ENCODE data around the gene KRT82.

KRT82 gene

DNA sequence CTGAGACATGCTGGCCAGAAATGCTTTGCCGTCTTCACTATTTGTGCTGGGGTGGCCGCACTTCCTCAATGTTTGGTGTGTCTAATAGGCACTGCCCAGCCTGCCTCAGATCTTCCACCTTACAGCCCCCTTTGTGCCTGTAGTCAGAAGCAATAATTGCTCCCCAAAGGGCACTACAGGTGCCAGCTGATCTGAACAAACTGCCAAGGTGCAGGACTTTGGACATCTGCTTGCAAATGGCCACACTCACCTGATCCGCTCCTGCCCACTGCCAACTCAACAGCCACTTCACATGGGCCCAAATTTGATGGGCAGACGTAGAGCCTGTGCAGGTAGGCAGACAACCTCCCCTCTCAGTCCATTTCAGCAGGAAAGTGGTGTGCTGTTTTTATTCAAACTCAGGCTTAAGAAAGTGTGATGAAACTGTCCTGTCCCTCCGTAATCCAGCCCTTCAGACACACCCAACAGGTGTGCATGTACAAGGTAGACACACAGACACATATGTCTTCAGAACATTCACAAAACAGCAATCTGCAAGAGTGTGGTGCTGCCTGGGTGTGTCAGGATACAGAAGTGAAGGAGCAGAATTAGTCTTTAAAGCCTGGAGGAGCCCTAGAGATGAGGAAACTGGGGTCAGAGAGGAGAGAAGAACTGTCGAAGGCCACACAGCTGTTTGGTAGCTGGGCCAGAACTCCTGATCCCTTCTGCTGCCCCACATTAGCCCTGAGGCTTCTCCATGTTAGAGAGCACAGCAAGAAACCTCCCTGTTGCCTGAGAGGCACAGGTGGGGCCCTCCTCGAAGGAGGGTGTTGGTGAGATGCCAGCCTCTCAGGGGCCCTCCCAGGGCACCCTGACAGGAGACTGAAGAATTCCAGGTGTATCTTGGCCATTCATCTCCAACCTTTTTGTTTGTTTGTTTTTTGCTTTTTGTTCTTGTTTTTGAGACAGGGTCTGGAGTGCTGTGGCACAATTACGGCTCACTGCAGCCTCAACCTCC is 32.5 kb upstream of the KRT82 start:
- Mint-ChIP-seq H3K4me1 (no peaks in the 10 kb centered on the region), H3K4me3 (no peak overlapping the region), H3K27me3 (peaks cover 34% of the 10 kb centered on the region), H3K27ac (no peak overlapping the region), H3K9me3 (no peaks in the 10 kb centered on the region)
- DNase-seq (no peak), ATAC-seq (no peak)

DNA sequence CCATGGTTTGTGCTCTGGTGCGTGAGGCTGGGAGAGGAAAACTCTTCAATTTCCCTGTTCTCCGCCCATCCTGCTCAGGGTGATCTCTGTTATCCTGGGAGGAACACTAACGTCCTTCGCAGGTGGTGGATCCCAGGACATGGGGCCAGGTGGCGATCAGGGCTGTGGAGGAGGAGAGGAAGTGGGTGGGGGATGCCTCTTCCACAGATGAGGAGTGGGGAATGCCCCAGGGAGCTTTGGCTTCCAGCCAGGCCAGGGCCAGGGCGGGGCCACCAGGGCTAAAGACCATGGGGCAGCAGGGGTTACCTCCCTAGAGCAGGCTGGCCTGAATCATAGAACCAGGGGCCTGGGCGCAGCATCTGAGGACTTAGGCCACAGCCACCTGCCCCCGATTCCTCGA is 31.4 kb upstream of the KRT82 start:
- peaks cover 30% of the 10 kb centered on the region for H3K27me3 Mint-ChIP-seq
- H3K4me1 Mint-ChIP-seq: no peaks in the 10 kb centered on the region
- DNase-seq (no peak), ATAC-seq (no peak)
- no peak overlapping the region for H3K4me3 Mint-ChIP-seq
- no peak overlapping the region for H3K27ac Mint-ChIP-seq
- H3K9me3 Mint-ChIP-seq: no peaks in the 10 kb centered on the region

DNA sequence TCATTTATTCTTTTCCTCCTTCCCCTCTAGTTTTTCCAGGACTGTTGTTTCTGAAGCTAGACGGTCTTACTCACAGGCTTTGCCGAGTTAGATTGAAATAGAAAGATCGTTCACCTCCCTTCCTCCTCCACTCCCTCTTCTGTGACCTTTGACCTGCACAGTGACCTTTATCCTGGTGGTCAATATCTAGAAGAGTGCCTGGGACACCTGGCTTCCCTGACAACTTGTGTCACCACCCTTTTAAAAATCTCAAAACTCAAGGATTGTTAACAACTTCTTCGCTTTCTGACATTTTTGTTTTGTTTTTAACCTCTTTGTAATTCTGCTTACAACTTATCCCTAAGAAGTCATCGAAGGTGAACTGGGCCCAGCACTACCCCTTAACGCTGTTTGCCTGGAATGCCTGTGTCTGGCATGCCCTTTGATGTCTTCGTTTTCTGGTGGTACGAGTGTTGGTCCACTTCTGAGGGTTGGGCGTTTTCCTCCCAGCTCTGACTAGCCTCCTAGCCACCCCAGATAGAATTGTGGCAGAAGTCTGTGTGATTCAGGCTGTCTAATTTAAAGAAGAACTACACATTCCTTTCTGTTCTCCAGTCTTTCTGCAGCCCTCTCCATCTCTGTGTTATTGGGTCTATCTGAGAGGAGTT is 30.8 kb upstream of the KRT82 start:
- no peak for ATAC-seq
- Mint-ChIP-seq H3K4me1 (no peaks in the 10 kb centered on the region), H3K4me3 (no peak overlapping the region), H3K27me3 (peaks cover 25% of the 10 kb centered on the region), H3K27ac (peak overlapping the region in 1 of 2 donors; percentile 2), H3K9me3 (no peaks in the 10 kb centered on the region)
- no peak for DNase-seq

- Mint-ChIP-seq H3K27ac (no peak overlapping the region), H3K4me3 (no peak overlapping the region), H3K4me1 (no peaks in the 10 kb centered on the region), H3K9me3 (no peaks in the 10 kb centered on the region), H3K27me3 (peaks cover 30% of the 10 kb centered on the region)
- ATAC-seq (no peak), DNase-seq (no peak)
Observed at GRCh38 chr12:52436000-52436827, 30.1 kb upstream of the KRT82 start.

GRCh38 chr12:52435659-52435999 is 29.5 kb upstream of the KRT82 start:
- Mint-ChIP-seq H3K4me1 (no peaks in the 10 kb centered on the region), H3K9me3 (no peaks in the 10 kb centered on the region), H3K4me3 (no peak overlapping the region), H3K27me3 (peaks cover 30% of the 10 kb centered on the region), H3K27ac (no peak overlapping the region)
- no peak for DNase-seq
- ATAC-seq: no peak

GRCh38 chr12:52434760-52435530 is 28.8 kb upstream of the KRT82 start:
- Mint-ChIP-seq H3K9me3 (no peaks in the 10 kb centered on the region), H3K27me3 (peaks cover 31% of the 10 kb centered on the region), H3K4me1 (no peaks in the 10 kb centered on the region), H3K27ac (no peak overlapping the region), H3K4me3 (no peak overlapping the region)
- ATAC-seq: no peak
- no peak for DNase-seq

- H3K27ac Mint-ChIP-seq: no peak within 1 kb of the TSS
- ATAC-seq (no peak), DNase-seq (no peak)
- H3K9me3 Mint-ChIP-seq: no peaks in the 10 kb centered on the region
- no peak within 1 kb of the TSS for H3K4me3 Mint-ChIP-seq
- peaks cover 26% of the 10 kb centered on the region for H3K27me3 Mint-ChIP-seq
- H3K4me1 Mint-ChIP-seq: no peaks in the 10 kb centered on the region
Observed at GRCh38 chr12:52434081-52434733, 28.1 kb upstream of the KRT82 start, which contains the start of gene KRT75. Gene KRT75, minus strand, starts transcription at chr12:52434371. Its CDS starts 67 bp downstream, at chr12:52434304.

- Mint-ChIP-seq H3K4me3 (no peak overlapping the region), H3K27me3 (peaks cover 30% of the 10 kb centered on the region), H3K9me3 (no peaks in the 10 kb centered on the region), H3K27ac (no peak overlapping the region), H3K4me1 (no peaks in the 10 kb centered on the region)
- DNase-seq (no peak), ATAC-seq (no peak)
Observed at GRCh38 chr12:52433501-52434080, 27.5 kb upstream of the KRT82 start.

- Mint-ChIP-seq H3K27me3 (peaks cover 33% of the 10 kb centered on the region), H3K9me3 (no peaks in the 10 kb centered on the region), H3K4me3 (no peak overlapping the region), H3K27ac (no peak overlapping the region), H3K4me1 (no peaks in the 10 kb centered on the region)
- DNase-seq: no peak
- ATAC-seq: no peak
Observed at GRCh38 chr12:52432559-52433207, 26.5 kb upstream of the KRT82 start.

- H3K4me3 Mint-ChIP-seq: no peak overlapping the region
- peaks cover 24% of the 10 kb centered on the region for H3K27me3 Mint-ChIP-seq
- H3K9me3 Mint-ChIP-seq: no peaks in the 10 kb centered on the region
- H3K27ac Mint-ChIP-seq: no peak overlapping the region
- no peaks in the 10 kb centered on the region for H3K4me1 Mint-ChIP-seq
- ATAC-seq (no peak), DNase-seq (no peak)
Observed at GRCh38 chr12:52428121-52428520, 22.0 kb upstream of the KRT82 start.

DNA sequence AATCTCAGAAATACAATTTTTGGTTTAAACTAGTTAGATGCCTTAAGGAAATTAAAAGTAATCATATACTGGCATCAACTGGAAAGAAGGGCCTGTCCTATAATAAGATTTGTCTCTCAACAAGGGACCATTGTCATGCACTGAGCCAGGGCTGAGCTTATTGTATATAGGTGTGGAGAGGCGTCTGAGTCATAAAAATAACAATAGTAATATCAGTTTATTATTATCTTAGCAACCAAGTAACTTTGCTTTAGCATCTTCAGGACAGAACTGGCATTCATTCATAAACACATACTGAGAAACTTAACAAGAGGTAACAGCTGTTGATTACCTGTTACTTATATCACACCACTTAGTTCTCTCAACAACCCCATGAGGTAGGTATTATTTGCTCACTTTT is 20.9 kb upstream of the KRT82 start:
- no peaks in the 10 kb centered on the region for H3K4me1 Mint-ChIP-seq
- H3K27me3 Mint-ChIP-seq: peaks cover 24% of the 10 kb centered on the region
- no peak for DNase-seq
- H3K27ac Mint-ChIP-seq: no peak overlapping the region
- no peak for ATAC-seq
- H3K4me3 Mint-ChIP-seq: no peak overlapping the region
- no peaks in the 10 kb centered on the region for H3K9me3 Mint-ChIP-seq

GRCh38 chr12:52426034-52426433 is 19.9 kb upstream of the KRT82 start:
- Mint-ChIP-seq H3K9me3 (no peaks in the 10 kb centered on the region), H3K27ac (no peak overlapping the region), H3K27me3 (peaks cover 18% of the 10 kb centered on the region), H3K4me3 (no peak overlapping the region), H3K4me1 (no peaks in the 10 kb centered on the region)
- no peak for ATAC-seq
- DNase-seq: no peak

GRCh38 chr12:52425466-52425865 is 19.3 kb upstream of the KRT82 start:
- peaks cover 14% of the 10 kb centered on the region for H3K27me3 Mint-ChIP-seq
- H3K4me1 Mint-ChIP-seq: no peaks in the 10 kb centered on the region
- H3K9me3 Mint-ChIP-seq: no peaks in the 10 kb centered on the region
- H3K27ac Mint-ChIP-seq: no peak overlapping the region
- no peak overlapping the region for H3K4me3 Mint-ChIP-seq
- no peak for ATAC-seq
- DNase-seq: no peak

Data from stimulated activated naive CD8-positive, alpha-beta T cell treated with anti-CD3 and anti-CD28 coated beads, Interleukin-15, amount 100 ng/mL, for 72 hours (primary cell).